ENCODE measurements around the gene SLC20A1.
"Not testable (repeated sequence)": the region's sequence is repeated elsewhere in the genome, so short reads cannot be mapped to it uniquely, and the experiment has no call there.

SLC20A1 gene

DNA sequence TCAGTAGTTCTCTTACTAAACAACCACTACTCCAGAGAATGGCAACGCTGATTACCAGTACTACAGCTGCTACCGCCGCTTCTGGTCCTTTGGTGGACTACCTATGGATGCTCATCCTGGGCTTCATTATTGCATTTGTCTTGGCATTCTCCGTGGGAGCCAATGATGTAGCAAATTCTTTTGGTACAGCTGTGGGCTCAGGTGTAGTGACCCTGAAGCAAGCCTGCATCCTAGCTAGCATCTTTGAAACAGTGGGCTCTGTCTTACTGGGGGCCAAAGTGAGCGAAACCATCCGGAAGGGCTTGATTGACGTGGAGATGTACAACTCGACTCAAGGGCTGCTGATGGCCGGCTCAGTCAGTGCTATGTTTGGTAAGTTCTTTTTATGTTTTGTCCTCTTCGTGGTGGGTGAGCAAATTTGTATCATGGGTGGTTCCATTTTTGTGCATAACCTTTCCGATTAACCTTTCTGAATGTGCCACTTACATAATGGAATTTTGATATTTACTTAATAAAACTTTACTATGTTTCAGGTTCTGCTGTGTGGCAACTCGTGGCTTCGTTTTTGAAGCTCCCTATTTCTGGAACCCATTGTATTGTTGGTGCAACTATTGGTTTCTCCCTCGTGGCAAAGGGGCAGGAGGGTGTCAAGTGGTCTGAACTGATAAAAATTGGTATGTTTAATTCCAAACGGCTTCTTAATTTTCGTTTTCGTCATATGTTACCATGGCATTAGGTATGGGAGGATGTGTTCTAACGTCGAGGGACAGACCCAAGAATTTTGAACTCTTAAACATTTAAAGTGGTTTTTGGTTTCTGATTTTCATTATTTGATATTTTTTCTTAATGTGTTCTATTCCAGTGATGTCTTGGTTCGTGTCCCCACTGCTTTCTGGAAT is 1.3 kb downstream of the SLC20A1 start:
- DNase-seq, result no peak

- DNase-seq, result no peak
Observed at GRCh38 chr2:112648081-112648480, 2.3 kb downstream of the SLC20A1 start.

- DNase-seq, result no peak
Observed at GRCh38 chr2:112656679-112657078, 10.9 kb downstream of the SLC20A1 start.

DNA sequence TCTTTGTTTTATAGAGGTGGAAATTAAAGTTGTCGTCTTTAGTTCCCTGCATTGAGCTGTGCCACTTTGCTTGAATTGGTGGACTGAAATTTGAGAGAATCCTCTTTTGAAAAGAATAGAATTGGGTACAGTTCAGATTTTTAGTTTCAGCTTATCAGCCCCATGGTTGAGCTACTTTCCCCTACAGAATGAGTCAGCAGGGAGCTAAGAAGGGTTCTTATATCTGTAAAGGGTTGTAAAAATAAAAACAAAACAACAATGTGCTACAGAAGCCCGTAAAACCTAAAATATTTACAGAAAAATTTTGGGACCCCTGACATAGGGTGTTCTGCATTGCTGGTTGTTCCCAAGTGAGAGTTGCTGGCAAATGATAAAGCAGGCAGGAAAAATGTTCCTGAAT is 12.6 kb downstream of the SLC20A1 start:
- DNase-seq, result no peak

DNA sequence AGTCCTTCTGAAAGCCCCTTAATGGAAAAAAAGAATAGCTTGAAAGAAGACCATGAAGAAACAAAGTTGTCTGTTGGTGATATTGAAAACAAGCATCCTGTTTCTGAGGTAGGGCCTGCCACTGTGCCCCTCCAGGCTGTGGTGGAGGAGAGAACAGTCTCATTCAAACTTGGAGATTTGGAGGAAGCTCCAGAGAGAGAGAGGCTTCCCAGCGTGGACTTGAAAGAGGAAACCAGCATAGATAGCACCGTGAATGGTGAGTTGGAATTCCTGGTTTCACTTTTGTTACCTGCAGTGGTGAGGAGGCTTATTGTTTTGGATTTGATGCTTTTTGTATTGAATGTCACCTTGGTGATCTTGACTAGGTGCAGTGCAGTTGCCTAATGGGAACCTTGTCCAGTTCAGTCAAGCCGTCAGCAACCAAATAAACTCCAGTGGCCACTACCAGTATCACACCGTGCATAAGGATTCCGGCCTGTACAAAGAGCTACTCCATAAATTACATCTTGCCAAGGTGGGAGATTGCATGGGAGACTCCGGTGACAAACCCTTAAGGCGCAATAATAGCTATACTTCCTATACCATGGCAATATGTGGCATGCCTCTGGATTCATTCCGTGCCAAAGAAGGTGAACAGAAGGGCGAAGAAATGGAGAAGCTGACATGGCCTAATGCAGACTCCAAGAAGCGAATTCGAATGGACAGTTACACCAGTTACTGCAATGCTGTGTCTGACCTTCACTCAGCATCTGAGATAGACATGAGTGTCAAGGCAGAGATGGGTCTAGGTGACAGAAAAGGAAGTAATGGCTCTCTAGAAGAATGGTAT is 13.3 kb downstream of the SLC20A1 start:
- no peak for DNase-seq

DNA sequence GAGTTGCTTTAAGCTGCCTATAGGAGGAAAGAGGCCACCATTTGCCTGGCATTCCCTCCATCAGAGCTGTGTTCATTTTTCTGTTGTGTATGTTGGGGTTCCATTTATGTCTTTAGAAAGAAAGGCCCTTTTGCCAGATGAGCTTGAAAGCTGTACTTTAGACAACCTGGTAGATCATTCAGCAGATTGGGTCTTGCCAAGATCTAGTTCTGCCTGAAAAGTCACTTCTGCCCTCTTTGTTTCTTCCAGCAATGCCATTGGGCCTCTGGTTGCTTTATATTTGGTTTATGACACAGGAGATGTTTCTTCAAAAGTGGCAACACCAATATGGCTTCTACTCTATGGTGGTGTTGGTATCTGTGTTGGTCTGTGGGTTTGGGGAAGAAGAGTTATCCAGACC is 14.4 kb downstream of the SLC20A1 start:
- DNase-seq, result no peak

DNA sequence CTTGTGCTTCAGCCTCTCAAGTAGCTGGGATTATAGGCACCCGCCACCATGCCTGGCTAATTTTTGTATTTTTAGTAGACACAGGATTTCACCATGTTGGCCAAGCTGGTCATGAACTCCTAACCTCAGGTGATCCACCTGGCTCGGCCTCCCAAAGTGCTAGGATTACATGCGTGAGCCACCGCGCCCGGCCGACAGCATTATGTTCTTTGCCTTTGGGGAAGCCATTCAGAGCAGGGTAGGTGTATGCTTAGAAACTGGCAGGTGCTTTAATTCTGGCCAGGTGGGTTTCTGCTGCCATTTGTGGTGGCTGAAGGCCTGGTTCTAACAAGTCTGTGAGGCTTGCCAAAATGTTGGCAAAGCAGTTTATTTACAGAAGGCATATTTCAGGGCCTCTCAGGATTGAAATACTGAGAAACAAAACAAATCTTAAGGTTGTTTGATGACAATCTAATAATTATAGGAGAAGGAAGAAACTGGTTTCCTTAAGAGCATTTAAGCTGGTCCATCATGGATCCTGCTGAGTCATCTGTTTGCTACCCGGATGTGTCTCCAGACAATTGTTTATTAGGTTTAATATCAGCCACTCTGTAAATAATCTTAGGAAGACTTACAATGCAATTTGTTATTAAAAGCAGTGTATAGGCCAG is 16.0 kb downstream of the SLC20A1 start:
- no peak for DNase-seq

- no peak for DNase-seq
Observed at GRCh38 chr2:112662704-112663103, 17.0 kb downstream of the SLC20A1 start.

DNA sequence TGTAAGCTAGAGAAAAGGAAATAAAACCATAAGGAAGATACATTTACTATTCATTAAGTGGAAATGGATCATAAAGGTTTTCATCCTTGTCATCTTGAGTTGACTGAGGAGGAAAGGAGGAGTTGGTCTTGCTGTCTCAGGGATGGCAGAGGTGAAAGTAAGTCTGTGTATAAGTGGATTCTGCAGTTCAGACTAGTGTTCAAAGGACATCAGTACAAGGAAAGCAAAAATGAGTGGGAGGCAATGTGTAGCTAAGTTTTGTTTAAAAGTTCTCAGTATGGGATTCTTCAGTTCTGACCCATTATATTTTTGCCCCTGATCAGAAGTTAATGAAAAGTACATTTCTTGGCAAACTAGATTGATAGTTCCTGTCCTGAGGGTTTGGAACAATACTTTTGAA is 18.9 kb downstream of the SLC20A1 start:
- DNase-seq, result no peak

DNA sequence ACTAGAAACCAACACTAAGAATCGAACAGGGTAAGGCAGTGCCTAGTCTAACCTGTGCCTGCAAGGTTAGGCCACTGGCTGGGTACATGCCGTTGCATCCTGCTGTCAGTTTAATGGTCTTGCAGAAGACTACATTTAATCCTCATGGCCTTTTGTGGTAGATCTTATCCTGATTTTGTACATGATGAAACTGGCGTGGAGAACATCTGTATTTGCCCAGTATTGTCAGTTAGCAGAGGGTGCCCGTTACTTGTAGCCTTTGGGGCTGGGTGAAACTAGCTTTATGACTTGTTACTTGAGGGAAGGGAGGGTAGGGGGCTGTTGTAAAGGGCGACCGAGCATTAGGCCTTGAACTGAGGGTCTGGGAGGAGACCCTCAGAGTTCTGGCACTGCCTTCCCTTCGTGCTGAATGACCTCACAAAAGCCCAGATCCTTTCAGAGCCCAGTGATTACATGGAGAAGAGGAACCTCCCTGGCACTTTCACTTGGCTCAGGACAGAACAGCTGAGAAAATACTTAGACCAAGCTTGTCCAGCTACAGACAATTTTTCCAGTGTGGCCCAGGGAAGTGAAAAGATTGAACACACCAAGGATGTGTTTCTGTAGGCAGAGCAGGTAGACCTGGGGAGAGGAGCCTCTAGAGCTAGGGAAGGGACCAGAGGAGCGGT is 19.5 kb downstream of the SLC20A1 start:
- no peak for DNase-seq

GRCh38 chr2:112666761-112667122 is 21.0 kb downstream of the SLC20A1 start:
- no peak for DNase-seq

DNA sequence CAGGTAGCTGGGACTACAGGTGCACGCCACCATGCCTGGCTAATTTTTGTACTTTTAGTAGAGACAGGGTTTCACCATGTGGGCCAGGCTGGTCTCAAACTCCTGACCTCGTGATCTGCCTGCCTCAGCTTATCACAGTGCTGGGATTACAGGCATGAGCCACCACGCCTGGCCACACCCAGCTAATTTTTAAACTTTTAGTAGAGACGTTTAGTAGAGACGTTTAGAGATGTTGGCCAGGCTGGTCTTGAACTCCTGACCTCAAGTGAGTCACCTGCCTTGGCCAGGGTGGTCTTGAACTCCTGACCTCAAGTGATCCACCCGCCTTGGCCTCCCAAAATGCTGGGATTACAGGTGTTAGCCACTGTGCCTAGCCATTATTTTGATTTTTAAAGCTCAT is 21.8 kb downstream of the SLC20A1 start:
- DNase-seq, result not testable (repeated sequence)

GRCh38 chr2:112669667-112670066 is 23.9 kb downstream of the SLC20A1 start:
- no peak for DNase-seq

- no peak for DNase-seq
Observed at GRCh38 chr2:112670252-112671022, 24.7 kb downstream of the SLC20A1 start.

DNA sequence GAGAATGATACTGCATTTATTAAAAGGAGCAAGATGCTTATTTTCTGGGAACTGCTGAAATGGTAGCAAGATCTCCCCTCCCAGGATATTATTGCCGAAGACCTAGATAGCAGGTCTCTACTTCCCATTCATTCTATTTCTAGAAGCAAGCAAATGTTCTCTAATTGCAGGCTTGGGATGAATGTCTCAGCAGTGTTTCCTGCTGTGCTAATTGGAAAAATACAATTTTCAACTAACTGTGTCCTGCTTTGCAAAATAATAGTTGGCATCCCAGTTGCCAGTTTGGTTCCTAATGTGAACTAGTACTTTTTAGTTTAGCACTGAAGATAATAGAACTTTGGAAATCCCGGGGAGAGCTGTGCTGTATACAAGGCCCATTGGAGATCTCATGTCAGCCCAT is 26.1 kb downstream of the SLC20A1 start:
- DNase-seq, result no peak

- no peak for DNase-seq
Observed at GRCh38 chr2:112673008-112673407, 27.3 kb downstream of the SLC20A1 start.

GRCh38 chr2:112674229-112674628 is 28.5 kb downstream of the SLC20A1 start:
- DNase-seq, result no peak

DNA sequence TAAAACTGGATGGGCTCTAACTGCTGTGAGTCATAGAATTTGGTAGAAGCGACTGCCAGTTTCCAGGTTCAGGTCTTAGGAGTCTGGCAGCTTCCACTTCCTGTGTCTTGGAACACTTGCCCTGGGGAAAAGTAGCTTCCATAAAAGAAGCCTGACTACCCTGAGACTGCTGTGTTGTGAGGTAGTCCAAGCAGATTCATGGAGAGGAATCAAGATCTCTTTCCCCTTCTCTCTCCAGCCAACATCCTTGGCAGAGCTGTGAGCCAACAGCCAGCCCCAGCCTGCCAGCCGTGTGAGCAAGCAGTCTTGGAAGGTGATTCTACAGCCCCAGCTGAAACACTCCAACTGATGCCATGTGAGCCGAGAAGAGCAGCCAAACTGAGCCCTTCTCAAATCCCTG is 33.7 kb downstream of the SLC20A1 start:
- DNase-seq, result no peak

DNA sequence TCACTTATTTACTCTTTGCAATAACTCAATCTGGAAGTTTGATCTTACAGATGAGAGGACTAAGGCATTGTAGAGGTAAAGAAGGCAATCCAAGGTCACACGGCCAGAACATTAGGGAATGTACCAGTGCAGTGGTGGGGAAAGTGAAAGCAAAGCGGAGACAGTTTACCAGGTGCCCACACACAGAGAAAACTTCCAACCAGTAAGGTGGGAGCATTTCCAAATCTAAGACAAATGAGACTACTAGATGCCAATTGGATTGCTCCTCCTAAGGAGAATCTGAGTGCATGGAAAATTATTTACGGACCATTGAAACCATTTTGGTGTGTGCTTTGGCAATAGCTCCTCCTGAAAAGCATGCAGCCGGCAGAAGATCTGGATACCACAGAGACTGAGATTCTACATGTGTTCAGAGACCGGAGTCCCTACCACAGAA is 34.9 kb downstream of the SLC20A1 start:
- no peak for DNase-seq

GRCh38 chr2:112682101-112682500 is 36.4 kb downstream of the SLC20A1 start:
- no peak for DNase-seq

GRCh38 chr2:112683550-112684414 is 38.0 kb downstream of the SLC20A1 start:
- DNase-seq, result no peak
